HepG2 (cell line): ENCODE data around the gene MGLL. TPM values are rescaled to one million over a fixed set of nuclear protein-coding genes. Genes with fewer than 3 reads are reported as not detected.
A peak's percentile ranks its signal among the peaks of the same experiment; 100 is the strongest.

ENCODE experiments used
- ATAC-seq: fragments of 200-7000 bp; cut with Tn5 transposase; 3 replicates; pipeline ENCODE4 v1.9.1; 2020; ENCODE audit warnings: mild to moderate bottlenecking, moderate library complexity
- BruUV-seq: library from RNA; stranded (reverse); fragments of 400-500 nt; replicated peaks from 2 replicates; lab custom pipeline; 2021; lab: Mats Ljungman, UMichigan
- CTCF ChIA-PET: fragments of 300-600 bp; formaldehyde crosslinking; extraction: SDS; loops from one replicate; lab custom pipeline; 2021; ENCODE audit warnings: low total read pairs, inconsistent platforms, low intra/inter-chr PET ratio; lab: Yijun Ruan, JAX
- POLR2A ChIA-PET: fragments of 350-600 bp; sonication (Branson Sonifier 250); formaldehyde crosslinking; loops from one replicate; lab custom pipeline; 2020; ENCODE audit warnings: antibody characterized with exemption, inconsistent platforms; lab: Yijun Ruan, JAX
- DNase-seq: peaks from one replicate; pipeline ENCODE4 v3.0.0-alpha.2; 2015; ENCODE audit warnings: low spot score
- FAIRE-seq: peaks from 3 replicates; lab custom pipeline; 2011; peaks lifted over from hg19 to GRCh38; lab: Jason Lieb, UNC
- H2AFZ ChIP-seq: one replicate; pipeline ENCODE4 v1.6.1; 2011; ENCODE audit warnings: low read length, inconsistent platforms
- H3K27ac ChIP-seq: fragments of 300-600 bp; 3 replicates; pipeline ENCODE4 v1.8.0; 2011; ENCODE audit warnings: mixed run types, mild to moderate bottlenecking, mixed read lengths, low read length, inconsistent platforms; ENCODE audit not compliant: insufficient read depth; ENCODE audit errors: extremely low read length
- H3K27me3 ChIP-seq, 2 experiments: fragments of 200-600 bp in 1 of 2; 2 replicates in 1 of 2; 3 replicates in 1 of 2; pipeline versions ENCODE4 v1.6.0 to v1.8.0; 2011; ENCODE audit warnings: low read length in 2 of 2, mild to moderate bottlenecking in 2 of 2, moderate library complexity in 2 of 2, inconsistent platforms in 1 of 2; ENCODE audit not compliant: insufficient read depth in 2 of 2, control insufficient read depth in 1 of 2
- H3K36me3 ChIP-seq, 2 experiments: fragments of 200-600 bp in 1 of 2; replicated peaks in 1 of 2; 2 replicates in 1 of 2; 3 replicates in 1 of 2; pipeline versions ENCODE4 v1.5.1 to v1.8.0; 2011; ENCODE audit warnings: low read length in 2 of 2, inconsistent platforms in 1 of 2; ENCODE audit not compliant: insufficient read depth in 2 of 2, control insufficient read depth in 1 of 2
- H3K4me1 ChIP-seq: 2 replicates; pipeline ENCODE4 v1.5.1; 2012; ENCODE audit warnings: low read length, inconsistent platforms; ENCODE audit not compliant: insufficient read depth
- H3K4me2 ChIP-seq: 2 replicates; pipeline ENCODE4 v1.6.0; 2011; ENCODE audit warnings: low read depth, low read length, inconsistent platforms
- H3K4me3 ChIP-seq, 3 experiments: fragments of 200-600 bp in 1 of 3; sonication (generic), shearing (Covaris generic) in 1 of 3; replicated peaks in 1 of 3; 2 replicates each; pipeline ENCODE4 v1.5.1; 2011 to 2016; ENCODE audit warnings: low read length in 3 of 3, inconsistent platforms in 2 of 3, low read depth in 2 of 3, mild to moderate bottlenecking in 2 of 3, control low read depth in 1 of 3, mixed read lengths in 1 of 3; ENCODE audit not compliant: insufficient read depth in 1 of 3
- H3K79me2 ChIP-seq: one replicate; pipeline ENCODE4 v1.6.1; 2011; ENCODE audit warnings: low read length, inconsistent platforms; ENCODE audit not compliant: insufficient read depth
- H3K9ac ChIP-seq: 2 replicates; pipeline ENCODE4 v1.6.0; 2011; ENCODE audit warnings: mild to moderate bottlenecking, low read depth, low read length, inconsistent platforms; ENCODE audit not compliant: insufficient read depth
- H3K9me3 ChIP-seq: 2 replicates; pipeline ENCODE4 v1.5.1; 2012; ENCODE audit warnings: mild to moderate bottlenecking, low read length
- H4K20me1 ChIP-seq: 2 replicates; pipeline ENCODE4 v1.6.0; 2011; ENCODE audit warnings: inconsistent platforms, mild to moderate bottlenecking, low read length, moderate library complexity; ENCODE audit not compliant: insufficient read depth
- ATF6 ChIP-seq: sonication (generic); formaldehyde crosslinking; conservative IDR thresholded peaks from 2 replicates; pipeline ENCODE4 v1.4.0; 2020; ENCODE audit warnings: missing genetic modification reagents
- HOXD1 ChIP-seq: sonication (generic); formaldehyde crosslinking; IDR thresholded peaks from 2 replicates; pipeline ENCODE4 v1.5.0; 2020; ENCODE audit warnings: missing genetic modification reagents
- JARID2 ChIP-seq: sonication (generic); formaldehyde crosslinking; IDR thresholded peaks from 2 replicates; pipeline ENCODE4 v1.8.1; 2023; ENCODE audit warnings: missing genetic modification reagents, inconsistent platforms; ENCODE audit not compliant: insufficient replicate concordance
- RAD21 ChIP-seq: fragments of 450-650 bp; formaldehyde crosslinking; IDR thresholded peaks from 2 replicates; pipeline ENCODE4 v1.5.0; 2020; ENCODE audit warnings: mild to moderate bottlenecking
- RAD51 ChIP-seq: fragments of 450-650 bp; IDR thresholded peaks from 2 replicates; pipeline ENCODE4 v1.6.1; 2016; ENCODE audit warnings: borderline replicate concordance
- RXRA ChIP-seq: sonication (generic); formaldehyde crosslinking; IDR thresholded peaks from 2 replicates; pipeline ENCODE4 v1.5.1; 2020; ENCODE audit warnings: missing genetic modification reagents
- ZFP36 ChIP-seq: fragments of 150-350 bp; IDR thresholded peaks from 2 replicates; pipeline ENCODE4 v1.6.1; 2018; ENCODE audit warnings: borderline replicate concordance, low read length, low read depth; ENCODE audit not compliant: partially characterized antibody
- ZNF124 ChIP-seq: sonication (generic); formaldehyde crosslinking; IDR thresholded peaks from 2 replicates; pipeline ENCODE4 v1.4.0; 2020; ENCODE audit warnings: missing genetic modification reagents
- WGBS: methylation state at CpG from one replicate; pipeline ENCODE4 v1.1.6; 2017; ENCODE audit warnings: low lambda C conversion rate; 5-methylcytosine and 5-hydroxymethylcytosine counted together
- in situ Hi-C: cut with HindIII; loops from 2 replicates; pipeline ENCODE4 v1.10.0; 2017; ENCODE audit warnings: low pct_unique_long_range_greater_than_20kb; ENCODE audit not compliant: extremely low pct_ligation_motif_present
- intact Hi-C: fragments of 100-400 bp; cut with micrococcal nuclease; formaldehyde crosslinking; loops from one replicate; pipeline ENCODE4 v1.10.0; 2022; ENCODE audit not compliant: unreplicated experiment
- polyA plus RNA-seq, 8 experiments: library from polyadenylated mRNA; depleted of rRNA in 3 of 8; stranded (reverse) in 7 of 8; unstranded in 1 of 8; fragments of >200 nt; fragmentation: Illumina TruSeq in 4 of 8; extraction: Trizol in 4 of 8; gene quantifications; 2 replicates each; pipeline versions ENCODE4 v1.2.1 to v1.2.3, GENCODE V29; 2011 to 2016; ENCODE audit warnings: low read depth in 4 of 8, missing spikeins in 1 of 8, mixed read lengths in 1 of 8; ENCODE audit not compliant: insufficient read depth in 1 of 8
- total RNA-seq, 5 experiments: library from RNA; depleted of rRNA; stranded (reverse); fragments of >200 nt; fragmentation: Illumina TruSeq; extraction: Trizol; gene quantifications; 2 replicates each; pipeline ENCODE4 v1.2.3, GENCODE V29; 2016; ENCODE audit warnings: low read depth in 1 of 5

The MGLL gene
- total and polyA plus RNA-seq, 2 of the 13 experiments (the other 11 are each of a cell fraction or from before 2014, with no cell fraction given), result not detected

- H3K27ac ChIP-seq, result no peak overlapping the region
- peaks cover 10% of the 10 kb centered on the region; the same call in 1 of the 2 replicates for H3K4me1 ChIP-seq
- no peak overlapping the region for H3K4me3 ChIP-seq
- no peak for FAIRE-seq
- TF ChIP-seq RAD21 (CRISPR knock-in tag) (no peak), HOXD1 (no peak), RXRA (CRISPR knock-in tag) (no peak), RAD51 (0 out of 2 replicates have a peak, but pooled peaks have one; percentile 18), ZNF124 (CRISPR knock-in tag) (no peak), ZFP36 (no peak), ATF6 (CRISPR knock-in tag) (no peak), JARID2 (CRISPR knock-in tag) (no peak)
- no peaks in the 10 kb centered on the region for H3K79me2 ChIP-seq
- no peak overlapping the region for H3K9ac ChIP-seq
- DNase-seq, result no peak
- ATAC-seq, result no peak
- no TSS peak for BruUV-seq
- in situ Hi-C loops, result loop anchor here (10.0 kb wide), 1 partner anchor 242 kb away; no protein-coding TSS in a partner anchor
- no peaks in the 10 kb centered on the region for H3K9me3 ChIP-seq
- intact Hi-C loops, result no loop called here
- ChIA-PET CTCF (no interaction called here), POLR2A (no interaction called here)
- 54% methylated on average over 11 of the region's 11 CpGs for WGBS
- H3K4me2 ChIP-seq, result no peak overlapping the region
- no peaks in the 10 kb centered on the region for H4K20me1 ChIP-seq
- peaks cover 0 to 20% of the 10 kb centered on the region in 2 experiments; a peak in 2 of 5 replicates for H3K27me3 ChIP-seq
- no peaks in the 10 kb centered on the region for H3K36me3 ChIP-seq
- no peak overlapping the region for H2AFZ ChIP-seq
Observed at GRCh38 chr3:127816783-127817405, 5.4 kb downstream of the MGLL start.
